Measurements from ENCODE around the gene OMP.

DNA sequence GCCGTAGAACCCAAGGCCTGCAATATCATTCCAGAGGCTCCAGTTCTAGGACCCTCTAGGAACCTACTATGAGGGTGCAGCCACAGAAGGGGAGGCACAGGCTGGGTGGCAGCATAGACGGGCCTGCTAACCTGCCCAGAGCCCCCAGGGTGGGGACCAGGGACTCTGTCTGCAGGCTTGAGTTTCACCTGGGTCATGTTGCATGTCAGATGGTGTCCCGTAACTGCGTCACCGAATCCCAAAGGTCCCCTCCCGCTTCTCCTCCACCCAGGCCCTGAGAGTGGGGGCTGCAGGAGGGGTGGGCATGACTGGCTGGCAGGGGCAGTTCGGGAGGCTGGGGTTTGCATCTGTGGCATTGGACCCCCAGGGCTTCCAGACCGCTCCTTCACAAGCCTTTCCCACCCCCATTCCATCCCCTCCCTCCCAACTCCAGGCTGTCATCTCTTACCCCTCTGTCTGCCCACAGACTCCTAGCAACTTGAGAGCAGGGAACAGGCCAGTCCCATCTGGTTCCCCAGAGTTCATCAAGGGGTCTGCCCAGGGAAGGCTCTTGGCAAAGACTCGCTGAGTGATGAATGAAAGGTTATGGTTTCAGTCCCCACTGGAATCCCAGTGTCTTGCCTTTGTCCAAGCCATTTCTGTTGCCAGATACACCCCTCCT lies 41.7 kb downstream of the OMP start:
- TF ChIP-seq POLR2A (IDR thresholded peaks at IDR 0.05) (no peak), POLR2AphosphoS5 (IDR thresholded peaks at IDR 0.05) (no peak)
- TF ChIP-seq, protein P1, sequence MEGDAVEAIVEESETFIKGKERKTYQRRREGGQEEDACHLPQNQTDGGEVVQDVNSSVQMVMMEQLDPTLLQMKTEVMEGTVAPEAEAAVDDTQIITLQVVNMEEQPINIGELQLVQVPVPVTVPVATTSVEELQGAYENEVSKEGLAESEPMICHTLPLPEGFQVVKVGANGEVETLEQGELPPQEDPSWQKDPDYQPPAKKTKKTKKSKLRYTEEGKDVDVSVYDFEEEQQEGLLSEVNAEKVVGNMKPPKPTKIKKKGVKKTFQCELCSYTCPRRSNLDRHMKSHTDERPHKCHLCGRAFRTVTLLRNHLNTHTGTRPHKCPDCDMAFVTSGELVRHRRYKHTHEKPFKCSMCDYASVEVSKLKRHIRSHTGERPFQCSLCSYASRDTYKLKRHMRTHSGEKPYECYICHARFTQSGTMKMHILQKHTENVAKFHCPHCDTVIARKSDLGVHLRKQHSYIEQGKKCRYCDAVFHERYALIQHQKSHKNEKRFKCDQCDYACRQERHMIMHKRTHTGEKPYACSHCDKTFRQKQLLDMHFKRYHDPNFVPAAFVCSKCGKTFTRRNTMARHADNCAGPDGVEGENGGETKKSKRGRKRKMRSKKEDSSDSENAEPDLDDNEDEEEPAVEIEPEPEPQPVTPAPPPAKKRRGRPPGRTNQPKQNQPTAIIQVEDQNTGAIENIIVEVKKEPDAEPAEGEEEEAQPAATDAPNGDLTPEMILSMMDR (IDR thresholded peaks at IDR 0.05), result no peak
